Stimulated activated CD8-positive, alpha-beta memory T cell treated with anti-CD3 and anti-CD28 coated beads, Interleukin-4, amount 100 ng/mL, for 1 hour (primary cell): ENCODE results near the gene SH3BGR.
"Not testable (repeated sequence)": the region's sequence is repeated elsewhere in the genome, so short reads cannot be mapped to it uniquely, and the experiment has no call there.

Experiments used
- DNase-seq, 2 donors: peaks; one replicate each; pipeline ENCODE4 v3.0.0-alpha.2; 2020; ENCODE audit warnings: low read depth in 2 of 2, low spot score in 1 of 2

SH3BGR gene

DNA sequence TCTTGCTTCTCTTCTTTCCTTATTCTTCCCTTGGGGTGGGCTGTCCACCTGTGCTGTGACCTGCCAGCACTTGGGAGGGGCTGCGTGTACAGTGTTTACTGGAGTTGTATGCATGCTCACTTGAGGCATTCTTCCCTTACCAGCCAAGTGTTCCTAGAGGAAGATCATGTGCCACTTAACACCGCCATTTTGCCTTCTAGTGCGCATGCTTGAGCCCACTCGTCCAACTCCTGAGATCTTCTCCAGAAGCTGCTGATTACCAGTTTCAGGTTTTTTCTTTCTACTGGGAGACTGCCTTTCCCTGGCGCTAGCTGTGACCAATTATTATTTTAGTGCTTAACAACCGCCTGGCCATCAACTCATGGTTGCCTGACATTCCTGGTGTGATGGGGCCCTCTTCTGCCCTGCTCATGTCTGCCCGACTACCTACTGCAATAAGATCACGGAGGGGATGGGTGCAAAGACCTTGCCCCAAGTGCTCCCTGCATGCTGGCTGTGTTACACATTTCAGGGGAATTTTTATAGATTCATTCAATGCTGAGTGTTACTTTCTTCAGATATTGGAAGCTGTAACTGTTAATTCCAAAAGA, 86.8 kb downstream of the SH3BGR start:
- no peak for DNase-seq

DNA sequence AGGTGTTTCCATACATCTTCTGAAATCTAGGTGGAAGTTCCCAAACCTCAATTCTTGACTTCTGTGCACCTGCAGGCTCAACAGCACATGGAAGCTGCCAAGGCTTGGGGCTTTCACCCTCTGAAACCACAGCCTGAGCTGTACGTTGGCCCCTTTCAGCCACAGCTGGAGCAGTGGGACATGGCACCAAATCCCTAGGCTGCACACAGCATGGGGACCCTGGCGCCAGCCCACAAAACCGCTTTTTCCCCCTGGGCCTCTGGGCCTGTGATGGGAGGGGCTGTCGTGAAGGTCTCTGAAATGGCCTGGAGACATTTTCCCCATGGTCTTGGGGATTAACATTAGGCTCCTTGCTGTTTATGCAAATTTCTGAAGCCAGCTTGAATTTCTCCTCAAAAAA, 88.6 kb downstream of the SH3BGR start:
- not testable (repeated sequence) for DNase-seq

- DNase-seq, result no peak
Measured at GRCh38 chr21:39542736-39543135, 91.0 kb downstream of the SH3BGR start.

- no peak for DNase-seq
Measured at GRCh38 chr21:39546522-39546921, 94.8 kb downstream of the SH3BGR start.

DNA sequence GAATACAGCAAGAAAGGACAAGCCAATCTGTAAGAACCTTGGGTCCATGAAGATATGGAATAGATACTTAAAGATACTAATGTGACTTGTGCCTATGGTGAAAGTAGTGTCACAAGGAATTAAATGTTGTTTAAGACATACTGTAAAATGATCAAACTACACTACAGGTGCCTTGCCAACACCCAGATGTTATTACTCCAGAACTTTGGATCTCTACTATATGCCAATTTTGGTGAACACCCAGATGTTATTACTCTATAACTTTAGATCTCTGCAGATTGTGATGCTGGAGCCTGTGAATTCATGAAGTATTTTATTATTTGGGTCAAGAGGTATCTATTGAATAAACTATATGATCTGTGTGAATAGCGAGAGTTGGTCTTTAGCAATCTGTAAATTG, 101.1 kb downstream of the SH3BGR start:
- no peak for DNase-seq

GRCh38 chr21:39553331-39553730, 101.6 kb downstream of the SH3BGR start:
- DNase-seq, result no peak

- DNase-seq, result no peak
Measured at GRCh38 chr21:39555911-39556590, 104.3 kb downstream of the SH3BGR start.

DNA sequence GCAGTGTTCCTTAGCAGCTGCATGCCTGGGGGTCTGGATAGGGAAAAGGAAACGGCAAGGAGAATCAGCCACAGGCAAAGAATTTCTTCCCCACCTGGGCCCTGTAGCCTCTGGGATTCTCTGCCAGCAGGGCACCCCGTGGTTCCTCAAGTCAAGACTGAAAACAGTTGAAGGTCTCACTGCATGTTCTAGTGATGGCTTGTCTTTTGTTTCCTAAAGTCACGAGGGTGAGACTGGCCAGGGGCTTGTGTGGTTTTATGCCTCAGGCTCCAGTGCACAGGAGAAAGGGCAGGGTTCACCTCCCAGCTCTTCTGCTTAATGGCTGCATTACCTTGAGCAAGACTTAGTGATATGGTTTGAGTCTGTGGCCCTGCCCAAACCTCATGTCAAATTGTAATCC, 107.7 kb downstream of the SH3BGR start:
- no peak for DNase-seq

GRCh38 chr21:39561140-39561539, 109.4 kb downstream of the SH3BGR start:
- DNase-seq, result no peak

- DNase-seq, result no peak
Measured at GRCh38 chr21:39562791-39563770, 111.3 kb downstream of the SH3BGR start.

GRCh38 chr21:39564200-39564599, 112.4 kb downstream of the SH3BGR start:
- DNase-seq, result no peak
